ENCODE measurements around the gene PPDPF. TPM values are rescaled to one million over a fixed set of nuclear protein-coding genes. Genes with fewer than 3 reads are reported as not detected.

The PPDPF gene
- total and polyA plus RNA-seq, 2 donors (not counting 3 experiments of a cell fraction or from before 2014, with no cell fraction given): 52.2 to 219 TPM

GRCh38 chr20:63486300-63486855 is 34.2 kb upstream of the PPDPF start:
- Histone ChIP-seq H3K27ac (ENCODE audit: insufficient read depth, low read depth, low read length) (no peak overlapping the region), H3K4me1 (ENCODE audit: control insufficient read depth, extremely low read depth, insufficient read depth, low read length) (no peaks in the 10 kb centered on the region), H3K9me1 (replicated peaks; ENCODE audit: control insufficient read depth, extremely low read depth, insufficient read depth, low read length) (no peaks in the 10 kb centered on the region), H3K4me3 (replicated peaks in 1 of 3; ENCODE audit: insufficient read depth in 1 of 3, low read depth in 1 of 3, low read length in 3 of 3) (no peak overlapping the region), H3K9ac (replicated peaks; ENCODE audit: extremely low read depth, insufficient read depth, low read length) (no peak overlapping the region), H2AFZ (ENCODE audit: low read depth, low read length) (no peak overlapping the region), H3K36me3 (ENCODE audit: control insufficient read depth in 2 of 2, extremely low read depth in 1 of 2, insufficient read depth in 2 of 2, low read length in 2 of 2) (no peaks in the 10 kb centered on the region), H3K9me3 (replicated peaks; ENCODE audit: control insufficient read depth, insufficient read depth, low read length) (no peaks in the 10 kb centered on the region), H4K20me1 (replicated peaks; ENCODE audit: control insufficient read depth, extremely low read depth, insufficient read depth, low read length) (no peaks in the 10 kb centered on the region), H3K4me2 (ENCODE audit: insufficient read depth, low read length) (no peak overlapping the region), H3K27me3 (ENCODE audit: control insufficient read depth in 2 of 2, insufficient read depth in 2 of 2, low read length in 2 of 2) (no peaks in the 10 kb centered on the region), H3K79me2 (ENCODE audit: control insufficient read depth, insufficient read depth, low read length) (no peaks in the 10 kb centered on the region)
- CTCF ChIA-PET: interaction anchor here (1.4 kb wide), 1 partner anchor 10 kb away, joined by 4 read pairs; no protein-coding TSS in a partner anchor
- TF ChIP-seq, protein P1, sequence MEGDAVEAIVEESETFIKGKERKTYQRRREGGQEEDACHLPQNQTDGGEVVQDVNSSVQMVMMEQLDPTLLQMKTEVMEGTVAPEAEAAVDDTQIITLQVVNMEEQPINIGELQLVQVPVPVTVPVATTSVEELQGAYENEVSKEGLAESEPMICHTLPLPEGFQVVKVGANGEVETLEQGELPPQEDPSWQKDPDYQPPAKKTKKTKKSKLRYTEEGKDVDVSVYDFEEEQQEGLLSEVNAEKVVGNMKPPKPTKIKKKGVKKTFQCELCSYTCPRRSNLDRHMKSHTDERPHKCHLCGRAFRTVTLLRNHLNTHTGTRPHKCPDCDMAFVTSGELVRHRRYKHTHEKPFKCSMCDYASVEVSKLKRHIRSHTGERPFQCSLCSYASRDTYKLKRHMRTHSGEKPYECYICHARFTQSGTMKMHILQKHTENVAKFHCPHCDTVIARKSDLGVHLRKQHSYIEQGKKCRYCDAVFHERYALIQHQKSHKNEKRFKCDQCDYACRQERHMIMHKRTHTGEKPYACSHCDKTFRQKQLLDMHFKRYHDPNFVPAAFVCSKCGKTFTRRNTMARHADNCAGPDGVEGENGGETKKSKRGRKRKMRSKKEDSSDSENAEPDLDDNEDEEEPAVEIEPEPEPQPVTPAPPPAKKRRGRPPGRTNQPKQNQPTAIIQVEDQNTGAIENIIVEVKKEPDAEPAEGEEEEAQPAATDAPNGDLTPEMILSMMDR (IDR thresholded peaks at IDR 0.05; ENCODE audit: extremely low read depth in 1 of 2, insufficient read depth in 1 of 2, low read depth in 1 of 2, low read length in 2 of 2): no peak
- TF ChIP-seq MYC (IDR thresholded peaks at IDR 0.05; ENCODE audit: low read depth, low read length): no peak
- TF ChIP-seq GATA2 (IDR thresholded peaks at IDR 0.05; ENCODE audit: insufficient read depth, insufficient read length, low read depth, low read length): no peak
- TF ChIP-seq MAX (IDR thresholded peaks at IDR 0.05; ENCODE audit: insufficient read depth, insufficient read length): no peak
- no peak for TF ChIP-seq POLR2AphosphoS5 (IDR thresholded peaks at IDR 0.05; ENCODE audit: insufficient read depth, low read depth, low read length)
- no peak for TF ChIP-seq POLR2A (IDR thresholded peaks at IDR 0.05; ENCODE audit: low read depth, low read length)
- TF ChIP-seq JUN (IDR thresholded peaks at IDR 0.05; ENCODE audit: borderline replicate concordance, insufficient read depth, insufficient read length, low read depth): no peak
- no peak for TF ChIP-seq FOS (IDR thresholded peaks at IDR 0.05; ENCODE audit: borderline replicate concordance, insufficient read depth, low read length)
- no peak for TF ChIP-seq EZH2 (IDR thresholded peaks at IDR 0.05; ENCODE audit: borderline replicate concordance, low read depth, low read length, severe bottlenecking)
- dilution Hi-C loops (cut with MboI; ENCODE audit: extremely low pct_ligation_motif_present, low sequenced_read_pairs): no loop called here
- FAIRE-seq: no peak
- no peak for DNase-seq (ENCODE audit: low read depth, low spot score)
- intact Hi-C loops (cut with micrococcal nuclease): no loop called here
- POLR2A ChIA-PET: no interaction called here
- no TSS peak for BruUV-seq (replicated peaks)
